Caki2 (cell line): ENCODE measurements around the gene FNIP2. TPM values are rescaled to one million over a fixed set of nuclear protein-coding genes. Genes with fewer than 3 reads are reported as not detected.
"Not testable (repeated sequence)": the region's sequence is repeated elsewhere in the genome, so short reads cannot be mapped to it uniquely, and the experiment has no call there.

Source experiments
- DNase-seq: peaks from one replicate; pipeline ENCODE4 v3.0.0-alpha.2; 2015; ENCODE audit warnings: low read depth
- in situ Hi-C: cut with HindIII; loops from 2 replicates; pipeline ENCODE4 v1.10.0; 2016; ENCODE audit warnings: low sequenced_read_pairs, low pct_unique_long_range_greater_than_20kb, mixed read lengths
- total RNA-seq: library from RNA; depleted of rRNA; stranded (reverse); fragments of >200 nt; shearing (Covaris generic); gene quantifications from 2 replicates; pipeline ENCODE4 v1.2.3, GENCODE V29; 2014; ENCODE audit warnings: low replicate concordance

The FNIP2 gene
- total RNA-seq, 1 experiment from 2014 or later: 43.5 TPM

GRCh38 chr4:158758703-158759102 lies 10.1 kb upstream of the FNIP2 start:
- in situ Hi-C loops: no loop called here

GRCh38 chr4:158759539-158759938 lies 9.3 kb upstream of the FNIP2 start:
- DNase-seq, in situ Hi-C loops: not testable (repeated sequence)

More at GRCh38 chr4:158758703-158759102, 10.1 kb upstream of the FNIP2 start:
- no peak for DNase-seq

GRCh38 chr4:158760866-158761265 lies 8.0 kb upstream of the FNIP2 start:
- DNase-seq: no peak

GRCh38 chr4:158762553-158762952 lies 6.3 kb upstream of the FNIP2 start:
- in situ Hi-C loops: no loop called here
- no peak for DNase-seq

More at GRCh38 chr4:158760866-158761265, 8.0 kb upstream of the FNIP2 start:
- in situ Hi-C loops: no loop called here

DNA sequence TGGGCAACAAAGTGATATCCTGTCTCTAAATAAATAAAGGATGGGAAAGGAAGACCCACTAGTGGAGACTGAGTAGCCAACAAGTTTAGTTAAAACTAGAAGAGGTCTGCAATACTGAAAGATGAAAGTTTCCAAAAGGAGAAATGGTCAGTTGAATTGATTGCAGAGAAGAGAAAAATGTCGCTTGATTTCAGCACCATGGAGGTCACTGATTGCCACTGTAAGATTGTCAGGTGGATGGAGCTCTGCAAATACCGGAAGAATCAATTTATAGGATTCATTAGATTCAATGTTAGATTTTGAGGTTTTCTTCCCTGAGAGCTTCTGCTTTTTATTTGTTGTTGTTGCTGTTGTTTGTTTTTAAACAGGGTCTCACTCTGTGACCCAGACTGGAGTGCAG lies 5.4 kb upstream of the FNIP2 start:
- in situ Hi-C loops: no loop called here
- DNase-seq: no peak

DNA sequence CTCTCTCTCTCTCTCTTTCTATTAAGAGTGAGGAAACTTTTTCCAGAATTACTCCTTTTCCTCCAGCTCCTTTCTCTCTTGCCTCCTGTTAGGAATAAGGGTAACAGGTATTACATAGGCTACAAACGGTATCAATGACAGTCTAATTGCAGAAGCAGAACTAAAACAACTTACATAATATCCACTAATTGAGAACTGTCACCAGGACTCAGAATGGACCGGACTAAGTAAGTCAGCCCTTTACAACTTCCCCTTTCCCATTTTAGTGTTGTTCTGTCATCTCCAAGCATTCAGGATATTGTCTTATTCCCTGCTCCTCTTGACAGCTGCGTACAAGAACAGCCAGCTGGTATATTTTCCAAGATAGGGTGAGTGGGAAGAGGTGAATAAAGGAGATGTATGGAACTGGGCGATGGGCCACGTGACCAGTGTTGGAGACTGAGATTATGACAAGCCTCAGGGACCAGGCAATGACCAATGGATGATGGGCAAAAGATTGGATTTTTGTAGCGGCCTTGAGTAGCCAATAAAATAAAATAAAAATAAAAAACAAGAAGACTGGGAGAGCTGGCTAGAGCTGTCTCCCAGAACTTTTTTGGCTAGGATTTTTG lies 2.3 kb upstream of the FNIP2 start:
- in situ Hi-C loops: no loop called here
- no peak for DNase-seq

DNA sequence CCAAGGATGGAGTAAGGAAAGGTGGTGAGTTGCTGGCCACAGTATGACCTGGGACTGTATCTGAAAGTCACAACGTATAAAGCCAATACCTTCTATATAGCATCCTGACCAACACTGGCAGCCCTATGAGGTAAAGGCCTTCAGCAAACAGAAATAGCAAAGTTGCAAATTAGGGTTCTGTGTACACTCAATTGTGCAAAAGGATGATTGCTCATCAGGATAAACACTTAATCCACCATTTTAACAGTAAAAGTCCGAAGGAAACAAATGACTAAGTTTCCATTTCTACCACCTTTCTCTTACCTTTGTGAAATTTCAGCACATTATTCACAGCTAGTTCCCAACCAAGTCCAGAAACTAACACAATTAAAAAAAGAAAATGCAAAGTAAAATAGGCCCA lies 1.4 kb upstream of the FNIP2 start:
- in situ Hi-C loops: no loop called here
- no peak for DNase-seq

DNA sequence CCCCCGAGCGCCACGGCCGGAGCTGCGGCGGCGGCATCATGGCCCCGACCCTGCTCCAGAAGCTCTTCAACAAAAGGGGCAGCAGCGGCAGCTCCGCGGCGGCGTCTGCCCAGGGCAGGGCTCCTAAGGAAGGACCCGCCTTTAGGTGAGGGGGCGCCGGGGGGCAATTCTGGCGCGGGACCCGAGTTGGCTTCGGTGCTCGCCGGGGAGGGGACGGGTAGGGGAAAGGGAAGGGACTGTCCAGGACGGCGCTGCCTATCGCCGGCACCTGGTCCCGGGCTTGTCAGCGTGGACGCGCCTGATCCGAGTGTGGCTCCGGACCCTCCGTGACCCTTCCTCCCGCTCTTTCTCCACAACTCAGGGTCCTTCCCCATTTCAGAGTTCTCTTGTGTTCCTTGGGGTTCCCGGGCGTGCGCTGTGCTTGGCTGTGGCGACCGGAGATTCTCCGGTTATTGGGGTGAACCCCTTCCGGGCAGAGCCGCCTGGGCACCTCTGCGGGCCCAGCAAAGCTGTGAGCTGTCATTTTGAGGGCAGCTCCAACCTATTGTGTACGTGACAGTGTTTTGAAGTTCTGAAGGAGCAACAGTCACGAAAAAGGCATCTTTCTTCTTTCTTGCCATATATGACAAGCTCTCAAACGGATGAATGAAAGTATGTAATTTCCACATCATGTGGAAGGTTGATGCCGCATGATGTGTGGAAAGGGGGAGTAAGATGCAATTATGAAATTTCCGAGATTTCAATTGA lies 522 bp downstream of the FNIP2 start:
- DNase-seq: peak; percentile 36
- in situ Hi-C loops: no loop called here

DNA sequence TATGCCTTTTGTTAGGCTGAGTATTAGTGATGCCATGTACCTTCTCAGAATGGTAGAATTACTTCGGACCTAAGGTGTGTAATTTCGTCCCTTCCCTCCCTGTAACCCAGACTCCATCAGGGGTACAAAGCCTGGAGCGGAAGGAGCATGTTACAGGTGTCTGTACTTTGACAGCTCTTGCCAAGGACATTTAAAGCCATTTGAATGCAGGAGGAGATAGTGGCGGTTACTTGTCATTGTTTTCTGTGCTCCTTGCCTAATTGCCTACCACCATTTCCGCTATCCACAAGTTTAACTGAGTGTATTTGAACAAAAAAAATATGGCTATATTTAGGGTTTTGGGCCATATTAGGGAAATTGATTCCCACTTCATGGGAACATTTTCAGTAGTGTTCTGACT lies 1.8 kb downstream of the FNIP2 start:
- in situ Hi-C loops: no loop called here
- peak; percentile 36 for DNase-seq

DNA sequence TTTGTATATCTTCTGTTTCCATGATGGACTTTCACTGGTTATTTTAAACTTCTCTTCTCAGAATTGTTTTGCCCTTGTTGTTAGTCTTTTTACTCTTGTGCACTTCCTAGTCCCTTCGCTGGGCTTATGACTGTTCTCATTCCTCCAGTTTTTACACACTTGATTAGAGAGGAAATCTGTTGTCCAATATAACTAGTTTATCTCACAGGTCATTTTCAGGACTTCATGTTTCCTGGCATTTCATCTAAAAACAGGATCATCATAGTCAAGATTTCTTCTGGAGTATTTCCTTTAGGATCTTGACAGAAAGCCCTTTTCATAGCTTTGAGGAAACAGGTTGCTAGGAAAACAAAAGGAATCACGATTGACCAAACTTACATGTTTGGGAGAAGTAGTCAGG lies 3.0 kb downstream of the FNIP2 start:
- DNase-seq: peak; percentile 32
- in situ Hi-C loops: no loop called here

DNA sequence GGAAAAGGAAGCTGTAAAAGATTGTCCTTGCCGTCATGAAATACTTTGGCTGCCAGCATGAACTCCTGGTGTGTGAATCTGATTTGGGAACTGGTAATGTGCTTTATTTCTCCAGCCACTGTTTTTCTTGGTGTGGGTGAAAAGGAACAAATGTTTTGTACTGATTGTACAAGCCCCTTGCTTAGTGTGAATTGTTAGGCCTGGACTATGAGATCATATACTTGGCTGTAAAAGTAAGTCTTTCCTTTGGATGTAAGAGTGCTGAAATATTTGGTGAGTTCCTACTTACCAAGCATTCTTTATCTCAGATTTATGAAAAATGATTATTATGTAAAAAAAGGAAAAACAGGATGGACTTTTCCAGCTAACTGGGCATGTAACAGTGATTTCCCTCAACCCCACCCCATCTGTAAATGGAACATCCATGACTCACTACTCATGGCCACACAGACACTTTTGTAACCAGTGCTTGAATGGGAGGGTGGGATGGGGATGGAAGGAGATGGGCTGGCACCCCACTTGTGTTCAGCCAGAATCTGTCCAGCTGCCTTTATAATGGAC lies 6.3 kb downstream of the FNIP2 start:
- DNase-seq: peak; percentile 50
- in situ Hi-C loops: no loop called here

DNA sequence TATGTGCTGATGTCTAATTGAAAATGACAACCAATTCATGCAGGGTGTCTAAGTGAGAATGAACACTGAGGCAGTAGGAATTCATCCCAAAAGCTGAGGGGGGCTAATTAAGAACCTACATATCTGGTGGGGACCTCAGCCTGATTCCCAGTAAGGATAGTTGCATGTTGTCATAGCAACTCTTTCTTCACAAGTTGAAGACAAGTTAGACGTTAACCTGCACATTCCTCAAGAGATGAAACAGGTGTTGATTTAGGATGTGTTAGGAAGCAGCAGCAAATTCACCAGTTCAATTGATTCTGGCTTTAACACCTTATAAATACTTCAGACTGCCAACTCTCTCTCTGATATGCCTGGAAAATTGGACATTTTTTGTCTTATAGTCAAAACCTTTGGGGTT lies 7.3 kb downstream of the FNIP2 start:
- DNase-seq: no peak
- in situ Hi-C loops: no loop called here

GRCh38 chr4:158777423-158778155 lies 8.8 kb downstream of the FNIP2 start:
- DNase-seq: no peak

GRCh38 chr4:158778156-158778711 lies 9.4 kb downstream of the FNIP2 start:
- no peak for DNase-seq
- in situ Hi-C loops: no loop called here

More at GRCh38 chr4:158777423-158778155, 8.8 kb downstream of the FNIP2 start:
- in situ Hi-C loops: no loop called here

DNA sequence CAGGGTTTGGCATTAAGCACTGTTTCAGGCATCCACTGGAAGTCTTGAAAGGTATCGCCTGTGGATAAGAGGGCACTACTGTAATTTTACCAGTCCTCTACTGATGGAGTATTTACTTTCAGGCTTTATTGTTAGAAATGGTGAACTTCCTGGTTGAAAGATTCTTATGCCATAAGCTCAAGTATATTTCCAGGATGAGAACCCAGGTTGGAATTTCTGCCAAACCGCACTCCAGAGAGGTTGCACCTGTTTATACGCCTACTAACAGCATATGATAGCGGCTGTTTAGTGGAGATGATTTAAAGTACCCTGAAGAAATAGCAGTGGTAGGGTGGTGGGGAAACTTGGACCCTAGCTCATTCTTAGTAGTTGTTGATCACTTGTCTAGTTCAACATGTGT lies 9.9 kb downstream of the FNIP2 start:
- in situ Hi-C loops: no loop called here
- DNase-seq: no peak

- DNase-seq: no peak
- in situ Hi-C loops: no loop called here
These were observed 13.1 kb downstream of the FNIP2 start for GRCh38 chr4:158781963-158782362.

- no peak for DNase-seq
- in situ Hi-C loops: no loop called here
These were observed 13.9 kb downstream of the FNIP2 start for GRCh38 chr4:158782551-158783360.

- DNase-seq: no peak
- in situ Hi-C loops: no loop called here
These were observed 15.0 kb downstream of the FNIP2 start for GRCh38 chr4:158783785-158784184.
